ENCODE measurements around the gene ARHGAP9. TPM values are rescaled to one million over a fixed set of nuclear protein-coding genes. Genes with fewer than 3 reads are reported as not detected.

ARHGAP9 gene
- 100 to 1,000 TPM; 234 to 363 TPM for total RNA-seq

GRCh38 chr12:57479376-57480115 lies at the start of gene ARHGAP9:
TSS of gene ARHGAP9 (minus strand) at chr12:57479866. CDS start at chr12:57479406, 460 bp downstream.
- Mint-ChIP-seq H3K36me3 (peaks cover 30% of the 10 kb centered on the region), H3K4me1 (peaks cover 53% of the 10 kb centered on the region), H3K27me3 (no peaks in the 10 kb centered on the region), H3K27ac (peak within 1 kb of the TSS; percentile 100), H3K4me3 (peak within 1 kb of the TSS; percentile 89), H3K9me3 (ENCODE audit: low read depth) (no peaks in the 10 kb centered on the region)
- ATAC-seq (peak; percentile 60), DNase-seq (peak; percentile 85)
- CTCF ChIA-PET = interaction anchor here (0.8 to 12.4 kb wide), 7 partner anchors 10 to 240 kb away, joined by 3 to 193 read pairs (median 4); partner anchors contain the start of gene GLI1

- Mint-ChIP-seq H3K4me3 (no peak overlapping the region), H3K27me3 (no peaks in the 10 kb centered on the region), H3K9me3 (ENCODE audit: low read depth) (no peaks in the 10 kb centered on the region), H3K27ac (no peak overlapping the region), H3K4me1 (peaks cover 9% of the 10 kb centered on the region), H3K36me3 (peaks cover 40% of the 10 kb centered on the region)
- DNase-seq (no peak), ATAC-seq (no peak)
- CTCF ChIA-PET = no interaction called here
Measured at GRCh38 chr12:57528831-57529555, 49.3 kb upstream of the ARHGAP9 start.

GRCh38 chr12:57528176-57528575 lies 48.5 kb upstream of the ARHGAP9 start:
- no peaks in the 10 kb centered on the region for H3K9me3 Mint-ChIP-seq (ENCODE audit: low read depth)
- H3K4me3 Mint-ChIP-seq = no peak overlapping the region
- CTCF ChIA-PET = no interaction called here
- DNase-seq = no peak
- no peak for ATAC-seq
- H3K27me3 Mint-ChIP-seq = no peaks in the 10 kb centered on the region
- peaks cover 17% of the 10 kb centered on the region for H3K4me1 Mint-ChIP-seq
- H3K36me3 Mint-ChIP-seq = peaks cover 37% of the 10 kb centered on the region
- no peak overlapping the region for H3K27ac Mint-ChIP-seq

GRCh38 chr12:57527184-57527583 lies 47.5 kb upstream of the ARHGAP9 start:
- CTCF ChIA-PET = no interaction called here
- Mint-ChIP-seq H3K27ac (no peak overlapping the region), H3K9me3 (ENCODE audit: low read depth) (no peaks in the 10 kb centered on the region), H3K4me1 (peaks cover 18% of the 10 kb centered on the region), H3K27me3 (no peaks in the 10 kb centered on the region), H3K36me3 (peaks cover 31% of the 10 kb centered on the region), H3K4me3 (no peak overlapping the region)
- DNase-seq = no peak
- no peak for ATAC-seq

GRCh38 chr12:57526477-57527126 lies 46.9 kb upstream of the ARHGAP9 start:
- H3K27ac Mint-ChIP-seq = no peak overlapping the region
- H3K9me3 Mint-ChIP-seq (ENCODE audit: low read depth) = no peaks in the 10 kb centered on the region
- peaks cover 24% of the 10 kb centered on the region for H3K4me1 Mint-ChIP-seq
- H3K4me3 Mint-ChIP-seq = no peak overlapping the region
- no peak for DNase-seq
- H3K27me3 Mint-ChIP-seq = no peaks in the 10 kb centered on the region
- CTCF ChIA-PET = no interaction called here
- no peak for ATAC-seq
- peaks cover 26% of the 10 kb centered on the region for H3K36me3 Mint-ChIP-seq

- DNase-seq (no peak), ATAC-seq (no peak)
- H3K36me3 Mint-ChIP-seq = peaks cover 24% of the 10 kb centered on the region
- no peaks in the 10 kb centered on the region for H3K9me3 Mint-ChIP-seq (ENCODE audit: low read depth)
- no peak overlapping the region for H3K4me3 Mint-ChIP-seq
- CTCF ChIA-PET = no interaction called here
- H3K4me1 Mint-ChIP-seq = peaks cover 32% of the 10 kb centered on the region
- H3K27ac Mint-ChIP-seq = no peak overlapping the region
- no peaks in the 10 kb centered on the region for H3K27me3 Mint-ChIP-seq
Measured at GRCh38 chr12:57525615-57526383, 46.1 kb upstream of the ARHGAP9 start.

GRCh38 chr12:57524814-57525614 lies 45.3 kb upstream of the ARHGAP9 start:
- Mint-ChIP-seq H3K27me3 (no peaks in the 10 kb centered on the region), H3K9me3 (ENCODE audit: low read depth) (no peaks in the 10 kb centered on the region), H3K4me1 (peaks cover 33% of the 10 kb centered on the region), H3K36me3 (peaks cover 23% of the 10 kb centered on the region), H3K4me3 (no peak overlapping the region), H3K27ac (peak overlapping the region; percentile 32)
- no peak for DNase-seq
- no peak for ATAC-seq
- CTCF ChIA-PET = interaction anchor here (0.9 to 2.4 kb wide), 6 partner anchors 19 to 96 kb away, joined by 3 to 13 read pairs (median 6); partner anchors contain the start of genes ARHGAP9, DCTN2 and GLI1

GRCh38 chr12:57523706-57524614 lies 44.3 kb upstream of the ARHGAP9 start:
- H3K27ac Mint-ChIP-seq = peak overlapping the region; percentile 91
- peaks cover 28% of the 10 kb centered on the region for H3K36me3 Mint-ChIP-seq
- DNase-seq (no peak), ATAC-seq (no peak)
- peak overlapping the region; percentile 92 for H3K4me3 Mint-ChIP-seq
- H3K9me3 Mint-ChIP-seq (ENCODE audit: low read depth) = no peaks in the 10 kb centered on the region
- peaks cover 38% of the 10 kb centered on the region for H3K4me1 Mint-ChIP-seq
- no peaks in the 10 kb centered on the region for H3K27me3 Mint-ChIP-seq
- CTCF ChIA-PET = interaction anchor here (0.9 to 2.4 kb wide), 10 partner anchors 20 to 97 kb away, joined by 3 to 13 read pairs (median 4); partner anchors contain the start of genes ARHGAP9, DCTN2 and GLI1

GRCh38 chr12:57522887-57523705 lies 43.4 kb upstream of the ARHGAP9 start:
- DNase-seq = peak; percentile 68
- peaks cover 28% of the 10 kb centered on the region for H3K36me3 Mint-ChIP-seq

GRCh38 chr12:57522011-57522886 lies 42.6 kb upstream of the ARHGAP9 start, which contains the start of gene MBD6:
TSS of gene MBD6 (plus strand) at chr12:57522824. CDS start at chr12:57524304, 1,480 bp downstream.
- Mint-ChIP-seq H3K9me3 (ENCODE audit: low read depth) (no peaks in the 10 kb centered on the region), H3K27ac (peak within 1 kb of the TSS; percentile 100), H3K4me1 (peaks cover 50% of the 10 kb centered on the region), H3K36me3 (peaks cover 31% of the 10 kb centered on the region), H3K4me3 (peak within 1 kb of the TSS; percentile 92), H3K27me3 (no peaks in the 10 kb centered on the region)
- DNase-seq (peak; percentile 94), ATAC-seq (peak; percentile 50)
- CTCF ChIA-PET = no interaction called here

More at GRCh38 chr12:57522887-57523705, 43.4 kb upstream of the ARHGAP9 start:
- Mint-ChIP-seq H3K9me3 (ENCODE audit: low read depth) (no peaks in the 10 kb centered on the region), H3K4me3 (peak overlapping the region; percentile 92), H3K4me1 (peaks cover 46% of the 10 kb centered on the region), H3K27ac (peak overlapping the region; percentile 91), H3K27me3 (no peaks in the 10 kb centered on the region)
- CTCF ChIA-PET = interaction anchor here (1.2 to 2.4 kb wide), 6 partner anchors 24 to 96 kb away, joined by 3 to 13 read pairs (median 6); partner anchors contain the start of genes DCTN2 and GLI1
- no peak for ATAC-seq

Measured in activated CD8-positive, alpha-beta memory T cell treated with anti-CD3 and anti-CD28 coated beads, Interleukin-2, amount 10 ng/mL, durations not matched to agents 7 days and 5 days (primary cell).